GM19467 (cell line): ENCODE measurements around the gene GLOD5.

Experiments
- ATAC-seq: cut with Tn5 transposase; IDR thresholded peaks from one replicate; pipeline ENCODE4 v1.9.1; 2021; ENCODE audit warnings: mild to moderate bottlenecking, moderate library complexity; ENCODE audit not compliant: unreplicated experiment

The GLOD5 gene

GRCh38 chrX:48761674-48762471 lies at the start of gene GLOD5:
Gene GLOD5, plus strand, starts transcription at chrX:48761747. Its CDS starts 44 bp downstream, at chrX:48761791.
- ATAC-seq = no peak

DNA sequence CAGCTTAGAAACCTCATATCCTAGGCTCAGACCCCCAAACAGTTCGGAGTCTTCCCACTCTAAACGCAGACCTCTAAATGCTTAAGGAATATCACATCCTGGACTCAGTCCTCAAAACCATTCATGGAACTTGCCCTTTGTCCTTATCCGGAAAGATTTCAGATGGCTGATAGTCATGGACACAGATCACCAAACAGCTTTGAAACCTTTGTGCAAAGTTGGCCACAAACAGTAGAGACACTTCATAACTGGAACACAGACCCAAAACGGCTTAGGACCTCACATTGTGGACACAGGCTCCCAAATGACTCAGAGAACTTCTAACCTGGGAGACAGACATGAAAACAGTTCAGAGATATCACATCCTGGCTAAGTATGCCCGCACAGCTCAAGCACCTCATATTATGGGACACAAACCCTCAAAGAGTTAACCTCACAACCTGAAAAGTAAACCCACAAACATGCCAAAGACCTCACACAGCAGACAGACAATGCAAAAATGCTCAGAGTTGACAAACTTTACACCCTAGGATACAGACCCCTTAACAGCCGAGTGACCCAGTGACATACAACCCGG lies 49.5 kb upstream of the GLOD5 start:
- no peak for ATAC-seq

- ATAC-seq = no peak
These were observed 47.7 kb upstream of the GLOD5 start for GRCh38 chrX:48713847-48714246.

DNA sequence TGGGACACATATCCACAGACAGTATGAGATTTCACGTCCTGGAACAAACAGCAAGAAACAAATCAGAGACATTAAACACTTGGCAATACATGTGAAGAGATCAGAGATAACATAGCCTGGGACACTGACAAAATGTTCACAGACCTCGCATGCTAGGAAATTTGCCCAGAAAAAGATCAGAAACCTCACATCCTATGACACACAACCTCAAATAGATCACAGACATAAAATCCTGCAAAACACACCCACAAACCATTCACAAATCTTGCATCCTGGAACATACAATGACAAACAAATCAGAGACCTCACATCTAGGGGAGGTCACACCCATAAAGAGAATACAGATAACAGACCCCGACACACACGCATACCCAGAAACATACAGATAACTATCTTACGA lies 47.0 kb upstream of the GLOD5 start:
- ATAC-seq = no peak

- ATAC-seq = no peak
These were observed 46.5 kb upstream of the GLOD5 start for GRCh38 chrX:48715072-48715471.

DNA sequence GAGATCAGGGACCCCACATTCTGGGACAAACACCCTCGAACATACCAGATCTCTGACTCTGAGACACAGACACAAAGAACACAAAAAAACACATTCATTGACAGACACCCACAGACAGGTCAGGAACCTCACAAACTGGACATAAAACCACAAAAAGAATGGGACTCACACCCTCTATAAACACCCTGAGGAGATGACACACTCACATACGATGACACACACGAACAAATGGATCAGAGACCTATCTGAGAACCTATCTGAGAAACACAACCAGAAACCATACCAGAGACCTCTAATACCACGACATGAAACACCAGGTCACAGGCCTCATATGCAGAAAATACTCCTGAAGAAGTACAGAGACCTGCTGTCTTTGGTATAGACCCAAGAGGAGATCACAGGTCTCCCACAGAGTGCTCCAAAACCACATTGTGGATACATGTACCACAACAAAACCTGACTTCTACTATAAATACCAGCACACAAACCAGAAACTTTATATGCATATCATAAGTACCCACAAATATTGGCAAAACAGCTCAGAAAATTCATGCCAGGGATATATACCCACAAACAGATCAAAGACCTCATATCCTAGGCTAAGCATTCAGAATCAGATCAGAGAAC lies 45.6 kb upstream of the GLOD5 start:
- ATAC-seq = no peak

GRCh38 chrX:48719958-48720357 lies 41.6 kb upstream of the GLOD5 start:
- no peak for ATAC-seq

- no peak for ATAC-seq
These were observed 40.8 kb upstream of the GLOD5 start for GRCh38 chrX:48720577-48721250.

DNA sequence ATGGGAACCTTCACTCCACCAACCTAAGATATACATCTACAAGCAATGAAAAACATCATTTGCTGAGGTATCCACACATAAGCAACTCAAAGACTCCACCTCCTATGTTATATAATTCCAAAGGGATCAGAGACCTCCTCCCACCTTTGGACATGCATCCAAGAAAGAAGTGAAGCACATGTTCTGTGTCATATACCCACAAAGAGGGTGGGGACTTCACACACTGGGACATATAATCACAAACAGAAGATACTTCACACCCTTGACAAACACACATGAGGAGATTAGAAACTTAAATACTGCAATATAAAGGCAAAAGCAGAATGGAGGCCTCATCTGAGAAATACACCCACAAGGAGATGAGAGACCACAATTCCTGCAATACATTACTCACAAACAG lies 39.6 kb upstream of the GLOD5 start:
- no peak for ATAC-seq

DNA sequence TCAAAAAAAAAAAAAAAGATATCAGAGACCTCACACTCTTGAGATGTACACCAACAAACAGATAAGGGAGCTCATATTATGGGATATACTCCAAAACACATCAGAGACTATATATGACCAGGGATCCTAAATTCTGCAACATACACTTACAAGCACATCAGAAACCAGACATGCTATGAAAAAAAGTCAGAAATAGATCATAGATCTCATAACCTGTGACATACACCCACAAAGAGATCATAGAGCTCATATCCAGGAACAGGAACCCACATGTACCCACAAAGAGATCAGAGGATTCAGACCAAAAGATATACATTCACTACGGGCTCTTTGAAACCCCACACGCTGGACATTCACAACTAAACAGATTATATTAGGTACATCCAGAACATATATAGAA lies 35.0 kb upstream of the GLOD5 start:
- ATAC-seq = no peak

GRCh38 chrX:48728653-48729052 lies 32.9 kb upstream of the GLOD5 start:
- ATAC-seq = no peak

- ATAC-seq = no peak
These were observed 25.2 kb upstream of the GLOD5 start for GRCh38 chrX:48736303-48736702.

- no peak for ATAC-seq
These were observed 24.7 kb upstream of the GLOD5 start for GRCh38 chrX:48736878-48737212.

GRCh38 chrX:48737213-48737938 lies 24.2 kb upstream of the GLOD5 start:
- ATAC-seq = peak; percentile 97

DNA sequence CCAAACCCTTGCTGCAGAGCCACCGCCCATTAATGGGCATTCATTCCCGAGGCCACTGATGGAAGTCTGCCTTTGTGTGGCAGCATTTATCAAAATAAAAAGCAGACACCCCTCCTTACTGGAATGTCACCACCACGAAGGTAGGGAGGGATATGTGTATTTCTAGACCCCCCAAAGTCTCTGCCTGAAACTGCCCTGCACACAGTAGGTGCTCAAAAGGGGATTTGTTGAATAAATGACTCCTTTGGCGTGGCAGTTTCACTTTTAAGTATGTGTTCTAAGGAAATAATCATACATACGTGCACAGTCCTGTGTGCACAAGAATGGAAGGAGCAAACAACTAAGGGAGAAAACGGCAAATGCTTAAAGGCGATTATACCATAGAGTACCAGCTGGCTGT lies 23.6 kb upstream of the GLOD5 start:
- ATAC-seq = no peak

DNA sequence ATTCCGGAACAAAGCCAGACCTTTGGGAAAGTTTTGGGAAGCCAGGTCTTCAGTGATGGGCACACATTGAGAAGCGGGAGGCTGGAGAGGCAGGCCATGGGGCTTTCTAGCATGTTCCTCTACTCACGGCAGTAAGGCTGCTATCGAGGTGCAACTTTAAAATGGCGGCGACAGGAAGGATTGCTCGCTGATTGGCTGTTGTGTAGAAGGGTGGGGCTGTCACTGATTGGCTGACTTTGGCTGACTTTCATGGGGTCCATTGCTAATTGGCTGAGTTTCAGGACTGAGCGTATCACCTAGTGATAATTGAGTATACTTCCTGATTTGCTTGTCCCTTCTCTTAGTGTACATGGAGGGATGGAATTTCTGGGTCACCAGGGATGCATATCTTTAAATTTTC lies 19.7 kb upstream of the GLOD5 start:
- ATAC-seq = no peak

GRCh38 chrX:48745222-48745621 lies 16.3 kb upstream of the GLOD5 start:
- no peak for ATAC-seq

- ATAC-seq = no peak
These were observed 14.0 kb upstream of the GLOD5 start for GRCh38 chrX:48747415-48748016.

GRCh38 chrX:48749182-48749581 lies 12.4 kb upstream of the GLOD5 start:
- ATAC-seq = no peak

DNA sequence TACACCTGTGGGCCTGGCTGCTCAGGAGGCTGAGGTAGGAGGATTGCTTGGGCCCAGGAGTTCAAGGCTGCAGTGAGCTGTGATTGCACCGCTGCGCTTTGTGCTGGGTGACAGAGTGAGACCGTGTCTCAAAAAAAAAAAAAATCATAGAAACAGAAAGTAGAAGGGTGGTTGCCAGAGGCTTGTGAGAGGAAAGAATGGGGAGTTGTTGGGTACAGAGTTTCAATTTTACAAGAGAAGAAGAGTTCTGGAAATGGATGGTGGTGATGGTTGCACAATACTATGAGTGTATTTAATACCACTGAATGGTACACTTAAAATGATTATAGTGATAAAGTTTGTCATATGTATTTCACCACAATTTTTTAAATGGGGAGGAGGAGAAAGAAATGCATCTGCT lies 10.2 kb upstream of the GLOD5 start:
- no peak for ATAC-seq

GRCh38 chrX:48752498-48752897 lies 9.0 kb upstream of the GLOD5 start:
- ATAC-seq = no peak
